Measurements from ENCODE around the gene TNP2. TPM values are rescaled to one million over a fixed set of nuclear protein-coding genes. Genes with fewer than 3 reads are reported as not detected.

Gene TNP2
- total and polyA plus RNA-seq, 2 experiments from 2014 or later: not detected

- peak; percentile 64 for DNase-seq (ENCODE audit: low spot score)
- no peak overlapping the region for H3K4me2 ChIP-seq
- H3K79me2 ChIP-seq (replicated peaks; ENCODE audit: insufficient read depth): no peaks in the 10 kb centered on the region
- no peaks in the 10 kb centered on the region for H3K36me3 Mint-ChIP-seq (ENCODE audit: low read depth)
- peaks cover 8% of the 10 kb centered on the region for H3K4me1 Mint-ChIP-seq
- no peaks in the 10 kb centered on the region for H3K27me3 ChIP-seq (ENCODE audit: insufficient read depth)
- no peak overlapping the region for H3K27ac Mint-ChIP-seq
- H3K27me3 Mint-ChIP-seq (ENCODE audit: insufficient read depth, low read depth, poor library complexity): peaks cover 13% of the 10 kb centered on the region
- H3K4me1 ChIP-seq (ENCODE audit: insufficient read depth): peaks cover 9% of the 10 kb centered on the region; the same call in 1 of the 2 replicates
- no peak overlapping the region for H3K4me3 ChIP-seq
- TF ChIP-seq JUNB (IDR thresholded peaks at IDR 0.05; ENCODE audit: unreplicated experiment) (no peak), CTCF (conservative IDR thresholded peaks at IDR 0.05; ENCODE audit: low read depth in 2 of 2) (peak; percentile 35 to 49)
- H4K20me1 ChIP-seq (replicated peaks; ENCODE audit: insufficient read depth): no peaks in the 10 kb centered on the region
- H3K9me2 ChIP-seq (ENCODE audit: insufficient read depth): no peaks in the 10 kb centered on the region
- H3K27ac ChIP-seq (ENCODE audit: low read depth): no peak overlapping the region
- 0 out of 2 replicates have a peak, but pooled peaks cover 6% of the 10 kb centered on the region for H3F3A ChIP-seq (replicated peaks; ENCODE audit: low read depth)
- no peak overlapping the region for H3K4me3 Mint-ChIP-seq
- no peak overlapping the region for H2AFZ ChIP-seq
- no peaks in the 10 kb centered on the region for H3K9me3 Mint-ChIP-seq
- H3K36me3 ChIP-seq (ENCODE audit: insufficient read depth): no peaks in the 10 kb centered on the region
- ATAC-seq: peak; percentile 62
Measured at GRCh38 chr16:11233727-11234376, 35.3 kb downstream of the TNP2 start.

DNA sequence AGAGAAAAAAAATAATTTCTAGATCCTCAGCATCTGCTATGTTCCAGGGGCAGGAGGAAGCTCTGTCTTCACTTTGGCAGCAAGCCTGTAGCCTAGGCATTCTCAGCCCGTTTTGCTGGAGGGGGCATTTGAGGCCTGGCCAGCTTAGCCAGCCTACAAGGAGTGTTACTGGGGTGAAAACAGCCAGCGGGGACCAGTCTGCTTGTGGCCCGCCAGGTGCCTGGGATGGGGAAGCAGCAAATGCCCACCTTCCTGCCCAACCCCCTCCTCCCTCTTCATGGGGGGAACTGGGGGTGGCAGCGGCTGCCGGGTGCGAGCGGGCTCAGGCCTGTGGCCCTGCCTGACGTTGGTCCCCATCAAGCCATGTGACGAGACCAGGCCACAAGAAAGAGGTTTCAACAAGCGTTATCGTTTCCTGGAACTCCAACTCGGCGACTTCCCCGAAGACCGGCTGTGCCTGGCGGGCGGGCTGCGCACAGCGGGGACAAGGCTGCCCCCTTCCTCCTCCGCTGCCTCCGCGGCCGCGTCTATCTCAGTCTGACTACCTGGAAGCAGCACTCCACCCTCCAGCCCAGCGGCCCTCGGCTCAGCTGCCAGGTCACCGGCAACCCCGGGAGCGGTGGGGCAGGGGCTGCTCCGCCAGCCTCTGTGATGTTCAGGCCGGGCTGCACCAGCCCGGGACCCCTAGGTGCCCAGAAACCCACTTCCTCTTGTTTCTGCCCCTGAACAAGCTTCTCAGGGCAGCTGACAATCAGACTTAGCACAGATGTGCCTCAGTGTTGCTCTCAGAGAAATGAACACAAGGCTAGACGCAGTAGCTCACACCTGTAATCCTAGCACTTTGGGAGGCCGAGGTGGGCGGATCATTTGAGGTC lies 36.0 kb downstream of the TNP2 start:
- no peaks in the 10 kb centered on the region for H3K9me3 Mint-ChIP-seq
- Histone ChIP-seq H3K27ac (ENCODE audit: low read depth) (no peak overlapping the region), H3K27me3 (ENCODE audit: insufficient read depth) (no peaks in the 10 kb centered on the region), H3K9me2 (ENCODE audit: insufficient read depth) (no peaks in the 10 kb centered on the region), H3K4me3 (peak overlapping the region; percentile 43; the same call in 1 of the 2 replicates), H3F3A (replicated peaks; ENCODE audit: low read depth) (0 out of 2 replicates have a peak, but pooled peaks cover 6% of the 10 kb centered on the region), H3K4me1 (ENCODE audit: insufficient read depth) (peaks cover 9% of the 10 kb centered on the region; the same call in 1 of the 2 replicates), H3K79me2 (replicated peaks; ENCODE audit: insufficient read depth) (no peaks in the 10 kb centered on the region), H3K4me2 (peak overlapping the region; percentile 66), H3K36me3 (ENCODE audit: insufficient read depth) (no peaks in the 10 kb centered on the region), H4K20me1 (replicated peaks; ENCODE audit: insufficient read depth) (no peaks in the 10 kb centered on the region), H2AFZ (peak overlapping the region; percentile 97)
- ATAC-seq: peak; percentile 94
- no peak overlapping the region for H3K27ac Mint-ChIP-seq
- peak; percentile 75 for DNase-seq (ENCODE audit: low spot score)
- peaks cover 13% of the 10 kb centered on the region for H3K27me3 Mint-ChIP-seq (ENCODE audit: insufficient read depth, low read depth, poor library complexity)
- H3K4me1 Mint-ChIP-seq: peaks cover 8% of the 10 kb centered on the region
- no peak overlapping the region for H3K4me3 Mint-ChIP-seq
- no peaks in the 10 kb centered on the region for H3K36me3 Mint-ChIP-seq (ENCODE audit: low read depth)
- no peak for TF ChIP-seq REST (IDR thresholded peaks at IDR 0.05; ENCODE audit: unreplicated experiment)
- no peak for TF ChIP-seq JUNB (IDR thresholded peaks at IDR 0.05; ENCODE audit: unreplicated experiment)
- TF ChIP-seq ZNF114 (CRISPR knock-in tag; IDR thresholded peaks at IDR 0.05): no peak
- TF ChIP-seq ZNF462 (CRISPR knock-in tag; IDR thresholded peaks at IDR 0.05): no peak
